HepG2 (cell line): ENCODE measurements around the gene MXRA7. TPM values are rescaled to one million over a fixed set of nuclear protein-coding genes. Genes with fewer than 3 reads are reported as not detected.

Source experiments
- ARID5B ChIP-seq: IDR thresholded peaks from 2 replicates; pipeline ENCODE4 v1.4.0; 2020; ENCODE audit warnings: mild to moderate bottlenecking, missing genetic modification reagents
- CENPT ChIP-seq: sonication (generic); formaldehyde crosslinking; IDR thresholded peaks from 2 replicates; pipeline ENCODE4 v1.8.0; 2022; ENCODE audit warnings: low read depth, mild to moderate bottlenecking, moderate library complexity, missing genetic modification reagents
- HMG20B ChIP-seq: conservative IDR thresholded peaks from 2 replicates; pipeline ENCODE4 v1.6.1; 2016; ENCODE audit warnings: missing genetic modification reagents, missing compliant biosample characterization
- IRF1 ChIP-seq: sonication (generic); formaldehyde crosslinking; IDR thresholded peaks from 2 replicates; pipeline ENCODE4 v1.4.0; 2020; ENCODE audit warnings: low read depth, mild to moderate bottlenecking, missing genetic modification reagents
- IRF2 ChIP-seq: IDR thresholded peaks from 2 replicates; pipeline ENCODE4 v1.6.1; 2018; ENCODE audit warnings: missing genetic modification reagents, missing compliant biosample characterization
- KLF11 ChIP-seq: IDR thresholded peaks from 2 replicates; pipeline ENCODE4 v1.6.1; 2016; ENCODE audit warnings: missing compliant biosample characterization
- PHF8 ChIP-seq: sonication (generic); formaldehyde crosslinking; IDR thresholded peaks from 2 replicates; pipeline ENCODE4 v1.5.0; 2020; ENCODE audit warnings: missing genetic modification reagents
- RFX1 ChIP-seq: fragments of 450-650 bp; IDR thresholded peaks from 2 replicates; pipeline ENCODE4 v1.6.1; 2017
- SOX5 ChIP-seq: IDR thresholded peaks from 2 replicates; pipeline ENCODE4 v1.6.1; 2016; ENCODE audit warnings: borderline replicate concordance
- TMF1 ChIP-seq: sonication (generic); formaldehyde crosslinking; IDR thresholded peaks from 2 replicates; pipeline ENCODE4 v1.8.1; 2022; ENCODE audit warnings: low read depth, missing genetic modification reagents
- ZFAT ChIP-seq: sonication (generic); formaldehyde crosslinking; conservative IDR thresholded peaks from 2 replicates; pipeline ENCODE4 v1.8.1; 2023; ENCODE audit warnings: missing genetic modification reagents, inconsistent platforms
- ZNF3 ChIP-seq: IDR thresholded peaks from 2 replicates; pipeline ENCODE4 v1.7.0; 2017; ENCODE audit warnings: inconsistent platforms
- ZNF317 ChIP-seq: sonication (generic); formaldehyde crosslinking; IDR thresholded peaks from 2 replicates; pipeline ENCODE4 v1.5.0; 2020; ENCODE audit warnings: mild to moderate bottlenecking, missing genetic modification reagents
- ZNF430 ChIP-seq: sonication (generic); formaldehyde crosslinking; IDR thresholded peaks from 2 replicates; pipeline ENCODE4 v1.9.0; 2021; ENCODE audit warnings: mild to moderate bottlenecking, missing genetic modification reagents
- ZNF549 ChIP-seq: sonication (generic); formaldehyde crosslinking; IDR thresholded peaks from 2 replicates; pipeline ENCODE4 v1.5.0; 2020; ENCODE audit warnings: missing genetic modification reagents
- ZNF557 ChIP-seq: sonication (generic); formaldehyde crosslinking; IDR thresholded peaks from 2 replicates; pipeline ENCODE4 v1.4.0; 2020; ENCODE audit warnings: missing genetic modification reagents
- ZNF580 ChIP-seq: IDR thresholded peaks from 2 replicates; pipeline ENCODE4 v1.6.1; 2016; ENCODE audit warnings: low read depth, borderline replicate concordance
- polyA plus RNA-seq, 8 experiments: library from polyadenylated mRNA; depleted of rRNA in 3 of 8; stranded (reverse) in 7 of 8; unstranded in 1 of 8; fragments of >200 nt; fragmentation: Illumina TruSeq in 4 of 8; extraction: Trizol in 4 of 8; gene quantifications; 2 replicates each; pipeline versions ENCODE4 v1.2.1 to v1.2.3, GENCODE V29; 2011 to 2016; ENCODE audit warnings: low read depth in 4 of 8, missing spikeins in 1 of 8, mixed read lengths in 1 of 8; ENCODE audit not compliant: insufficient read depth in 1 of 8
- total RNA-seq, 5 experiments: library from RNA; depleted of rRNA; stranded (reverse); fragments of >200 nt; fragmentation: Illumina TruSeq; extraction: Trizol; gene quantifications; 2 replicates each; pipeline ENCODE4 v1.2.3, GENCODE V29; 2016; ENCODE audit warnings: low read depth in 1 of 5
- TF ChIP-seq, protein P1 (sequence below), 2 experiments: sonication (generic) in 1 of 2; formaldehyde crosslinking in 1 of 2; IDR thresholded peaks; 2 replicates each; pipeline versions ENCODE4 v1.5.1 to v1.6.1; 2011 to 2020; ENCODE audit warnings: borderline replicate concordance in 1 of 2, low read depth in 1 of 2, low read length in 1 of 2, mild to moderate bottlenecking in 1 of 2, missing genetic modification reagents in 1 of 2, moderate library complexity in 1 of 2
- TF ChIP-seq, protein P2 (sequence below): IDR thresholded peaks from 2 replicates; pipeline ENCODE4 v1.6.1; 2016; ENCODE audit warnings: mild to moderate bottlenecking

The MXRA7 gene
- total and polyA plus RNA-seq, 2 of the 13 experiments (the other 11 are each of a cell fraction or from before 2014, with no cell fraction given): 44.8 to 112 TPM

DNA sequence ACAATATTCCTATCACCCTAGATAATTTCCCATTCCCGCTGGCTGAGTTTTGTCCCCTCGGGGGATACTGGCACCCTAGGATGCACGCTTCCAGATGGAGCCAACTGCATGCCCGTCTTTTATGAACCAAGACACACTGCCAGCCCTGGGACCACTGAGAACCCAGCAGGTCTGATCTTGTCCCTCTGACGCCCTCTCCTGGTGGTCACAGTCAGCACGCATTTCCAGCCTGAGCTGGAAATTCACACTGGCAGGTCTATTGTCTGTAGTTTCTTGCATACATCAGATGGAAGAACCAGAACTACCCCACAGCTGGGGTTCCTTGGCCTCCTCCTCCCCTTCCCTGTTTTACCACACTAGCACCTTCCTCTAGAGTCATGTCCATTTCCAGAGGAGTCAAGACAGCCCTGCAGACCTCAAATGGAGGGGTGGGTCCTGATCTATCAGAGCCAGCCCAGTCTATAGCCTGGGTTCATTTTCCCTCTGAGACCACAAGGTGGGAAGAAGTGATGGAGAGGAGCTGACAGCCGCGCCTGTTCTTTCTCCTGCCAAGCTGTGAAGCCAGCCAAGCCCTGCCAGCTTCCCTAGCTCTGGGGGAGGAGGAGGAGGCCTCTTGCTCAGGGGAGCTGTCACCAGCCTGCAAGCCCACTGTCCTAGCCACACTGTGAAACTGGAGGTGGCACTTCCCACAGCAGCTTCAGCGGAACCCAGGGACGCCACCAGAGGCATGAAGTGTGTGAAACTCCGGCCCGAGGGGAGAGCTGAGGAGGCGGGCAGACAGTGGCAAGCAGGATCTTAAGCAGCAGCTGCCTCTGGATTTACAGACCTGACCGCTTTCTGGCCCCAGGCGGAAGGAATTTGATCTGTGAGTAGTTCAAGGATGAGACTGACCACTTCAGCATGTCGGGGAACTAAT is 29.3 kb downstream of the MXRA7 start (continued):
- no peak for TF ChIP-seq ZNF557
- no peak for TF ChIP-seq PHF8 (CRISPR knock-in tag)
- TF ChIP-seq, protein P1, sequence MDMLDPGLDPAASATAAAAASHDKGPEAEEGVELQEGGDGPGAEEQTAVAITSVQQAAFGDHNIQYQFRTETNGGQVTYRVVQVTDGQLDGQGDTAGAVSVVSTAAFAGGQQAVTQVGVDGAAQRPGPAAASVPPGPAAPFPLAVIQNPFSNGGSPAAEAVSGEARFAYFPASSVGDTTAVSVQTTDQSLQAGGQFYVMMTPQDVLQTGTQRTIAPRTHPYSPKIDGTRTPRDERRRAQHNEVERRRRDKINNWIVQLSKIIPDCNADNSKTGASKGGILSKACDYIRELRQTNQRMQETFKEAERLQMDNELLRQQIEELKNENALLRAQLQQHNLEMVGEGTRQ (IDR thresholded peaks at IDR 0.05; ENCODE audit: low read depth, low read length): no peak
- TF ChIP-seq, protein P1 (CRISPR knock-in tag; IDR thresholded peaks at IDR 0.05; ENCODE audit: borderline replicate concordance): no peak
- TF ChIP-seq ZNF317 (CRISPR knock-in tag): peak; percentile 93
- TF ChIP-seq ZNF3 (CRISPR knock-in tag): no peak
- TF ChIP-seq CENPT (CRISPR knock-in tag): no peak
- TF ChIP-seq ZNF430 (CRISPR knock-in tag): no peak
- TF ChIP-seq ZFAT: no peak
- no peak for TF ChIP-seq RFX1
- TF ChIP-seq HMG20B (CRISPR knock-in tag): 0 out of 2 replicates have a peak, but pooled peaks have one; percentile 33
- TF ChIP-seq ARID5B: 0 out of 2 replicates have a peak, but pooled peaks have one; percentile 20
- no peak for TF ChIP-seq TMF1 (CRISPR knock-in tag)
- TF ChIP-seq ZNF549 (CRISPR knock-in tag): no peak
- no peak for TF ChIP-seq KLF11 (CRISPR knock-in tag)
- TF ChIP-seq ZNF580: 0 out of 2 replicates have a peak, but pooled peaks have one; percentile 66
- 0 out of 2 replicates have a peak, but pooled peaks have one; percentile 43 for TF ChIP-seq IRF2 (CRISPR knock-in tag)
- TF ChIP-seq, protein P2, sequence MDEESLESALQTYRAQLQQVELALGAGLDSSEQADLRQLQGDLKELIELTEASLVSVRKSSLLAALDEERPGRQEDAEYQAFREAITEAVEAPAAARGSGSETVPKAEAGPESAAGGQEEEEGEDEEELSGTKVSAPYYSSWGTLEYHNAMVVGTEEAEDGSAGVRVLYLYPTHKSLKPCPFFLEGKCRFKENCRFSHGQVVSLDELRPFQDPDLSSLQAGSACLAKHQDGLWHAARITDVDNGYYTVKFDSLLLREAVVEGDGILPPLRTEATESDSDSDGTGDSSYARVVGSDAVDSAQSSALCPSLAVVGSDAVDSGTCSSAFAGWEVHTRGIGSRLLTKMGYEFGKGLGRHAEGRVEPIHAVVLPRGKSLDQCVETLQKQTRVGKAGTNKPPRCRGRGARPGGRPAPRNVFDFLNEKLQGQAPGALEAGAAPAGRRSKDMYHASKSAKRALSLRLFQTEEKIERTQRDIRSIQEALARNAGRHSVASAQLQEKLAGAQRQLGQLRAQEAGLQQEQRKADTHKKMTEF: peak; percentile 35; the same call in 1 of the 2 replicates
- no peak for TF ChIP-seq IRF1 (CRISPR knock-in tag)
- TF ChIP-seq SOX5 (CRISPR knock-in tag): 0 out of 2 replicates have a peak, but pooled peaks have one; percentile 35
